Liver (tissue), 9 donors: Measurements from ENCODE around the gene DNAI2. TPM values are rescaled to one million over a fixed set of nuclear protein-coding genes. Genes with fewer than 3 reads are reported as not detected.

Source experiments
- DNase-seq: peaks from one replicate; pipeline ENCODE4 v3.0.0-alpha.2; 2017; ENCODE audit warnings: low spot score
- H3K27ac ChIP-seq, 2 donors: one replicate each; pipeline ENCODE4 v1.7.0; 2013; ENCODE audit warnings: inconsistent platforms in 2 of 2, low read length in 2 of 2, control low read depth in 1 of 2, low read depth in 1 of 2, mild to moderate bottlenecking in 1 of 2
- H3K27me3 ChIP-seq, 4 donors: one replicate each; pipeline versions ENCODE4 v1.6.1 to v1.7.0; 2013; ENCODE audit warnings: low read length in 3 of 4, inconsistent platforms in 1 of 4, mild to moderate bottlenecking in 1 of 4, moderate library complexity in 1 of 4; ENCODE audit not compliant: control insufficient read depth in 4 of 4, insufficient read depth in 4 of 4
- H3K36me3 ChIP-seq, 4 donors: one replicate each; pipeline versions ENCODE4 v1.6.1 to v1.7.0; 2013; ENCODE audit warnings: low read length in 3 of 4, mild to moderate bottlenecking in 3 of 4, low read depth in 1 of 4, moderate library complexity in 1 of 4; ENCODE audit not compliant: control insufficient read depth in 4 of 4, insufficient read depth in 3 of 4
- H3K4me1 ChIP-seq, 4 donors: one replicate each; pipeline versions ENCODE4 v1.6.1 to v1.7.0; 2013; ENCODE audit warnings: low read length in 3 of 4, mild to moderate bottlenecking in 3 of 4, moderate library complexity in 1 of 4; ENCODE audit not compliant: control insufficient read depth in 4 of 4, insufficient read depth in 4 of 4
- H3K4me3 ChIP-seq, 3 donors: one replicate each; pipeline versions ENCODE4 v1.6.1 to v1.7.0; 2013; ENCODE audit warnings: low read length in 3 of 3, control low read depth in 1 of 3, low read depth in 1 of 3, mild to moderate bottlenecking in 1 of 3
- H3K9ac ChIP-seq, 2 donors: one replicate each; pipeline ENCODE4 v1.7.0; 2013; ENCODE audit warnings: low read length in 2 of 2, mild to moderate bottlenecking in 2 of 2, moderate library complexity in 2 of 2, control low read depth in 1 of 2, low read depth in 1 of 2
- H3K9me3 ChIP-seq, 4 donors: one replicate each; pipeline versions ENCODE4 v1.6.1 to v1.7.0; 2013; ENCODE audit warnings: low read length in 3 of 4; ENCODE audit not compliant: control insufficient read depth in 4 of 4
- EGR1 ChIP-seq, 2 donors: IDR thresholded peaks; 2 replicates each; pipeline ENCODE4 v1.6.1; 2016 to 2018; ENCODE audit warnings: antibody characterized with exemption in 2 of 2, low read depth in 2 of 2
- FOXA1 ChIP-seq: IDR thresholded peaks from 2 replicates; pipeline ENCODE4 v1.6.1; 2016; ENCODE audit warnings: antibody characterized with exemption
- FOXA2 ChIP-seq: IDR thresholded peaks from 2 replicates; pipeline ENCODE4 v1.6.1; 2016; ENCODE audit warnings: antibody characterized with exemption
- GABPA ChIP-seq, 2 donors: IDR thresholded peaks in 1 of 2; conservative IDR thresholded peaks in 1 of 2; 2 replicates each; pipeline ENCODE4 v1.6.1; 2016; ENCODE audit warnings: antibody characterized with exemption in 2 of 2, mild to moderate bottlenecking in 1 of 2, moderate library complexity in 1 of 2
- HNF4A ChIP-seq, 2 donors: conservative IDR thresholded peaks; 2 replicates each; pipeline ENCODE4 v1.6.1; 2016; ENCODE audit warnings: antibody characterized with exemption in 2 of 2, mild to moderate bottlenecking in 2 of 2
- HNF4G ChIP-seq: IDR thresholded peaks from 2 replicates; pipeline ENCODE4 v1.6.1; 2016; ENCODE audit warnings: antibody characterized with exemption
- JUND ChIP-seq, 2 donors: IDR thresholded peaks; 2 replicates each; pipeline ENCODE4 v1.6.1; 2016; ENCODE audit warnings: antibody characterized with exemption in 2 of 2
- NR2F2 ChIP-seq: IDR thresholded peaks from 2 replicates; pipeline ENCODE4 v1.6.1; 2016; ENCODE audit warnings: antibody characterized with exemption
- RAD21 ChIP-seq, 2 donors: IDR thresholded peaks; 2 replicates each; pipeline ENCODE4 v1.6.1; 2016; ENCODE audit warnings: antibody characterized with exemption in 2 of 2, mild to moderate bottlenecking in 2 of 2
- RXRA ChIP-seq, 2 donors: IDR thresholded peaks; 2 replicates each; pipeline ENCODE4 v1.6.1; 2017 to 2018; ENCODE audit warnings: antibody characterized with exemption in 2 of 2, mild to moderate bottlenecking in 1 of 2
- SP1 ChIP-seq: IDR thresholded peaks from 2 replicates; pipeline ENCODE4 v1.6.1; 2018; ENCODE audit warnings: antibody characterized with exemption, mild to moderate bottlenecking
- YY1 ChIP-seq: IDR thresholded peaks from 2 replicates; pipeline ENCODE4 v1.6.1; 2016; ENCODE audit warnings: antibody characterized with exemption, mild to moderate bottlenecking
- WGBS: extraction: QIAGEN DNeasy Blood & Tissue Kit; methylation state at CpG from one replicate; pipeline ENCODE4 v1.1.7; 2013; 5-methylcytosine and 5-hydroxymethylcytosine counted together
- polyA plus RNA-seq, 2 donors: library from polyadenylated mRNA; stranded (reverse) in 1 of 2; unstranded in 1 of 2; fragments of 200-250 nt in 1 of 2; fragments of >200 nt in 1 of 2; fragmentation: Nextera tagmentation in 1 of 2; extraction: Ambion mirVana in 1 of 2; gene quantifications; one replicate each; pipeline versions ENCODE4 v1.2.1 to v1.2.3, GENCODE V29; 2013 to 2015
- total RNA-seq, 2 donors: library from RNA; depleted of rRNA; stranded (reverse); fragments of >200 nt; gene quantifications; one replicate each; pipeline ENCODE4 v1.2.3, GENCODE V29; 2014
- TF ChIP-seq, protein P1 (sequence below): IDR thresholded peaks from 2 replicates; pipeline ENCODE4 v1.6.1; 2016; ENCODE audit warnings: antibody characterized with exemption
- TF ChIP-seq, protein P2 (sequence below): IDR thresholded peaks from 2 replicates; pipeline ENCODE4 v1.6.1; 2016; ENCODE audit warnings: antibody characterized with exemption, mild to moderate bottlenecking
- TF ChIP-seq, protein P3 (sequence below): IDR thresholded peaks from 2 replicates; pipeline ENCODE4 v1.6.1; 2016; ENCODE audit warnings: antibody characterized with exemption
- TF ChIP-seq, protein P4 (sequence below): fragments of 150-350 bp; IDR thresholded peaks from 2 replicates; pipeline ENCODE4 v1.5.1; 2017; ENCODE audit warnings: improper control_type of control experiment, low read depth, low read length; ENCODE audit not compliant: missing input control
- TF ChIP-seq, protein P5 (sequence below): IDR thresholded peaks from 2 replicates; pipeline ENCODE4 v1.6.1; 2016; ENCODE audit warnings: antibody characterized with exemption
- donor health status: healthy.
- donor health status: healthy.
- donor health status: healthy.
- donor health status: healthy.
- donor health status: healthy.

The DNAI2 gene
- total and polyA plus RNA-seq, 4 donors, result not detected

DNA sequence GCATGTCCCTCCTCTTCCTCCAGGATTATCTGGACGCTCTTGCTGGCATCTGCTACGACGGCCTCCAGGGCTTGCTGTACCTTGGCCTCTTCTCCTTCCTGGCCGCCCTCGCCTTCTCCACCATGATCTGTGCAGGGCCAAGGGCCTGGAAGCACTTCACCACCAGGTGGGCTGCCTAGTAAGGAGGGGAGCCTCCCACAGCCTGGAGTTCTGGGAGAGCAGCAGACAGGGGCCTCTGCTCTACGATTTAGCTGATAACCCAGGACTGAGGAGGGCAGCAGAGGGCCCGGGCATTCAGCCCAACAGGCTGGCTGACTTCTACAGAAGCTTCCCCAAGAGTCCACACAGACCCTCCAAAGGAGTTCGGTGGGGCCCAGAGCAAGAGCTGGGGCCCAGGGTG lies 21.8 kb upstream of the DNAI2 start:
- Histone ChIP-seq H3K9me3 (no peaks in the 10 kb centered on the region), H3K27ac (no peak overlapping the region), H3K9ac (no peak overlapping the region), H3K36me3 (no peaks in the 10 kb centered on the region), H3K4me1 (no peaks in the 10 kb centered on the region), H3K4me3 (no peak overlapping the region), H3K27me3 (peaks cover 0 to 2% (median 0%) of the 10 kb centered on the region in 4 donors)
- TF ChIP-seq, protein P1, sequence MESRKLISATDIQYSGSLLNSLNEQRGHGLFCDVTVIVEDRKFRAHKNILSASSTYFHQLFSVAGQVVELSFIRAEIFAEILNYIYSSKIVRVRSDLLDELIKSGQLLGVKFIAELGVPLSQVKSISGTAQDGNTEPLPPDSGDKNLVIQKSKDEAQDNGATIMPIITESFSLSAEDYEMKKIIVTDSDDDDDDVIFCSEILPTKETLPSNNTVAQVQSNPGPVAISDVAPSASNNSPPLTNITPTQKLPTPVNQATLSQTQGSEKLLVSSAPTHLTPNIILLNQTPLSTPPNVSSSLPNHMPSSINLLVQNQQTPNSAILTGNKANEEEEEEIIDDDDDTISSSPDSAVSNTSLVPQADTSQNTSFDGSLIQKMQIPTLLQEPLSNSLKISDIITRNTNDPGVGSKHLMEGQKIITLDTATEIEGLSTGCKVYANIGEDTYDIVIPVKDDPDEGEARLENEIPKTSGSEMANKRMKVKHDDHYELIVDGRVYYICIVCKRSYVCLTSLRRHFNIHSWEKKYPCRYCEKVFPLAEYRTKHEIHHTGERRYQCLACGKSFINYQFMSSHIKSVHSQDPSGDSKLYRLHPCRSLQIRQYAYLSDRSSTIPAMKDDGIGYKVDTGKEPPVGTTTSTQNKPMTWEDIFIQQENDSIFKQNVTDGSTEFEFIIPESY, result no peak
- no peak for TF ChIP-seq HNF4A (conservative IDR thresholded peaks at IDR 0.05)
- no peak for TF ChIP-seq SP1
- TF ChIP-seq, protein P2, sequence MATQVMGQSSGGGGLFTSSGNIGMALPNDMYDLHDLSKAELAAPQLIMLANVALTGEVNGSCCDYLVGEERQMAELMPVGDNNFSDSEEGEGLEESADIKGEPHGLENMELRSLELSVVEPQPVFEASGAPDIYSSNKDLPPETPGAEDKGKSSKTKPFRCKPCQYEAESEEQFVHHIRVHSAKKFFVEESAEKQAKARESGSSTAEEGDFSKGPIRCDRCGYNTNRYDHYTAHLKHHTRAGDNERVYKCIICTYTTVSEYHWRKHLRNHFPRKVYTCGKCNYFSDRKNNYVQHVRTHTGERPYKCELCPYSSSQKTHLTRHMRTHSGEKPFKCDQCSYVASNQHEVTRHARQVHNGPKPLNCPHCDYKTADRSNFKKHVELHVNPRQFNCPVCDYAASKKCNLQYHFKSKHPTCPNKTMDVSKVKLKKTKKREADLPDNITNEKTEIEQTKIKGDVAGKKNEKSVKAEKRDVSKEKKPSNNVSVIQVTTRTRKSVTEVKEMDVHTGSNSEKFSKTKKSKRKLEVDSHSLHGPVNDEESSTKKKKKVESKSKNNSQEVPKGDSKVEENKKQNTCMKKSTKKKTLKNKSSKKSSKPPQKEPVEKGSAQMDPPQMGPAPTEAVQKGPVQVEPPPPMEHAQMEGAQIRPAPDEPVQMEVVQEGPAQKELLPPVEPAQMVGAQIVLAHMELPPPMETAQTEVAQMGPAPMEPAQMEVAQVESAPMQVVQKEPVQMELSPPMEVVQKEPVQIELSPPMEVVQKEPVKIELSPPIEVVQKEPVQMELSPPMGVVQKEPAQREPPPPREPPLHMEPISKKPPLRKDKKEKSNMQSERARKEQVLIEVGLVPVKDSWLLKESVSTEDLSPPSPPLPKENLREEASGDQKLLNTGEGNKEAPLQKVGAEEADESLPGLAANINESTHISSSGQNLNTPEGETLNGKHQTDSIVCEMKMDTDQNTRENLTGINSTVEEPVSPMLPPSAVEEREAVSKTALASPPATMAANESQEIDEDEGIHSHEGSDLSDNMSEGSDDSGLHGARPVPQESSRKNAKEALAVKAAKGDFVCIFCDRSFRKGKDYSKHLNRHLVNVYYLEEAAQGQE, result no peak
- TF ChIP-seq, protein P3, sequence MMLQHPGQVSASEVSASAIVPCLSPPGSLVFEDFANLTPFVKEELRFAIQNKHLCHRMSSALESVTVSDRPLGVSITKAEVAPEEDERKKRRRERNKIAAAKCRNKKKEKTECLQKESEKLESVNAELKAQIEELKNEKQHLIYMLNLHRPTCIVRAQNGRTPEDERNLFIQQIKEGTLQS, result no peak
- TF ChIP-seq FOXA1, result no peak
- TF ChIP-seq EGR1 (IDR thresholded peaks at IDR 0.05; ENCODE audit: low read depth in 2 of 2), result no peak
- WGBS, result 81% methylated on average over 8 of the region's 8 CpGs
- DNase-seq, result no peak

DNA sequence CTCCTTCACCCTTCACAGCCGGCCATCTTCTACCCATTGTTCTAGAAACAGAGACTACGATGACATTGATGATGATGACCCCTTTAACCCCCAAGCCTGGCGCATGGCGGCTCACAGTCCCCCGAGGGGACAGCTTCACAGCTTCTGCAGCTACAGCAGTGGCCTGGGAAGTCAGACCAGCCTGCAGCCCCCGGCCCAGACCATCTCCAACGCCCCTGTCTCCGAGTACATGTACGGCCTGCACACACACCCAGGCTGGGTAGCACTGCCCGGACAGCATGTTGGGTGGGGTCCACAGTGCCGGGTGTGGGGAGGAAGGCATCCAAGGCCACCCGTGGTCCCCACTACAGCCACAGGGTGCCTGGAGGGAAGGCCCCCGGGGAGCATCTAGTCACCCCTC lies 21.0 kb upstream of the DNAI2 start:
- WGBS, result 90% methylated on average over 13 of the region's 13 CpGs
- DNase-seq, result no peak
- TF ChIP-seq RAD21 (IDR thresholded peaks at IDR 0.05), result no peak
- TF ChIP-seq, protein P1, result no peak
- TF ChIP-seq FOXA2, result no peak
- TF ChIP-seq EGR1 (IDR thresholded peaks at IDR 0.05; ENCODE audit: low read depth in 2 of 2), result no peak
- TF ChIP-seq, protein P4, sequence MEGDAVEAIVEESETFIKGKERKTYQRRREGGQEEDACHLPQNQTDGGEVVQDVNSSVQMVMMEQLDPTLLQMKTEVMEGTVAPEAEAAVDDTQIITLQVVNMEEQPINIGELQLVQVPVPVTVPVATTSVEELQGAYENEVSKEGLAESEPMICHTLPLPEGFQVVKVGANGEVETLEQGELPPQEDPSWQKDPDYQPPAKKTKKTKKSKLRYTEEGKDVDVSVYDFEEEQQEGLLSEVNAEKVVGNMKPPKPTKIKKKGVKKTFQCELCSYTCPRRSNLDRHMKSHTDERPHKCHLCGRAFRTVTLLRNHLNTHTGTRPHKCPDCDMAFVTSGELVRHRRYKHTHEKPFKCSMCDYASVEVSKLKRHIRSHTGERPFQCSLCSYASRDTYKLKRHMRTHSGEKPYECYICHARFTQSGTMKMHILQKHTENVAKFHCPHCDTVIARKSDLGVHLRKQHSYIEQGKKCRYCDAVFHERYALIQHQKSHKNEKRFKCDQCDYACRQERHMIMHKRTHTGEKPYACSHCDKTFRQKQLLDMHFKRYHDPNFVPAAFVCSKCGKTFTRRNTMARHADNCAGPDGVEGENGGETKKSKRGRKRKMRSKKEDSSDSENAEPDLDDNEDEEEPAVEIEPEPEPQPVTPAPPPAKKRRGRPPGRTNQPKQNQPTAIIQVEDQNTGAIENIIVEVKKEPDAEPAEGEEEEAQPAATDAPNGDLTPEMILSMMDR, result no peak
- TF ChIP-seq GABPA (IDR thresholded peaks at IDR 0.05 in 1 of 2, conservative IDR thresholded peaks at IDR 0.05 in 1 of 2), result no peak
- TF ChIP-seq JUND (IDR thresholded peaks at IDR 0.05), result no peak
- TF ChIP-seq, protein P2, result no peak
- no peak for TF ChIP-seq YY1
- TF ChIP-seq NR2F2, result no peak
- TF ChIP-seq, protein P5, sequence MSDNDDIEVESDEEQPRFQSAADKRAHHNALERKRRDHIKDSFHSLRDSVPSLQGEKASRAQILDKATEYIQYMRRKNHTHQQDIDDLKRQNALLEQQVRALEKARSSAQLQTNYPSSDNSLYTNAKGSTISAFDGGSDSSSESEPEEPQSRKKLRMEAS, result no peak
- TF ChIP-seq FOXA1, result no peak
- TF ChIP-seq, protein P3, result no peak
- TF ChIP-seq RXRA (IDR thresholded peaks at IDR 0.05), result no peak
- no peak for TF ChIP-seq HNF4G
- TF ChIP-seq SP1, result no peak
- no peak for TF ChIP-seq HNF4A (conservative IDR thresholded peaks at IDR 0.05)

More for the DNA sequence above, 21.0 kb upstream of the DNAI2 start:
- Histone ChIP-seq H3K4me1 (no peaks in the 10 kb centered on the region), H3K27me3 (peaks cover 0 to 3% (median 0%) of the 10 kb centered on the region in 4 donors), H3K27ac (no peak overlapping the region), H3K36me3 (no peaks in the 10 kb centered on the region), H3K9me3 (no peaks in the 10 kb centered on the region), H3K4me3 (no peak overlapping the region), H3K9ac (no peak overlapping the region)
